HEK293 (cell line): Measurements from ENCODE around the gene MRPS14.

ENCODE experiments used
- CTCF ChIP-seq: fragments of 450-650 bp; formaldehyde crosslinking; IDR thresholded peaks from 2 replicates; pipeline ENCODE4 v1.5.1; 2016; ENCODE audit warnings: missing biosample characterization, missing genetic modification characterization
- ZBTB49 ChIP-seq: fragments of 450-650 bp; formaldehyde crosslinking; IDR thresholded peaks from 2 replicates; pipeline ENCODE4 v1.5.1; 2016; ENCODE audit warnings: missing biosample characterization, missing genetic modification characterization, low read depth
- ZNF488 ChIP-seq: fragments of 450-650 bp; formaldehyde crosslinking; IDR thresholded peaks from 2 replicates; pipeline ENCODE4 v1.5.1; 2016; ENCODE audit warnings: missing biosample characterization, missing genetic modification characterization
- ZNF560 ChIP-seq: fragments of 450-650 bp; formaldehyde crosslinking; IDR thresholded peaks from 2 replicates; pipeline ENCODE4 v1.5.1; 2017; ENCODE audit warnings: missing biosample characterization, missing genetic modification characterization, borderline replicate concordance
- ZNF76 ChIP-seq: fragments of 450-650 bp; formaldehyde crosslinking; IDR thresholded peaks from 2 replicates; pipeline ENCODE4; 2016; ENCODE audit warnings: low read depth, missing biosample characterization, missing genetic modification characterization, borderline replicate concordance
- ZSCAN23 ChIP-seq: fragments of 450-650 bp; formaldehyde crosslinking; IDR thresholded peaks from 2 replicates; pipeline ENCODE4 v1.5.1; 2016; ENCODE audit warnings: missing biosample characterization, missing genetic modification characterization

GRCh38 chr1:175045097-175045496 is 21.9 kb upstream of the MRPS14 start:
- no peak for TF ChIP-seq CTCF
- TF ChIP-seq ZSCAN23 (tag by site-specific recombination), result no peak
- no peak for TF ChIP-seq ZNF76
- TF ChIP-seq ZNF560 (tag by site-specific recombination), result no peak
- TF ChIP-seq ZNF488 (tag by site-specific recombination), result no peak
- TF ChIP-seq ZBTB49 (tag by site-specific recombination), result no peak
